DMS114 treated with DMSO at 0.1 percent for 48 hours (cell line): Measurements from ENCODE around the gene PSME1.
A peak's percentile ranks its signal among the peaks of the same experiment; 100 is the strongest.

Source experiments
- DNase-seq: peaks from one replicate; lab custom pipeline; 2025; ENCODE audit not compliant: unreplicated experiment; lab: John Stamatoyannopoulos, UW

Gene PSME1

GRCh38 chr14:24129410-24129998, 6.5 kb upstream of the PSME1 start:
- DNase-seq: no peak

- DNase-seq: no peak
These were observed 5.6 kb upstream of the PSME1 start, which contains the start of gene FITM1 for GRCh38 chr14:24130380-24130716. TSS of gene FITM1 (plus strand) at chr14:24130659. CDS start at chr14:24131564, 905 bp downstream.

GRCh38 chr14:24130717-24131548, 5.1 kb upstream of the PSME1 start:
- DNase-seq: no peak

GRCh38 chr14:24131549-24131966, 4.4 kb upstream of the PSME1 start:
- DNase-seq: no peak

GRCh38 chr14:24132061-24132685, 3.8 kb upstream of the PSME1 start:
- no peak for DNase-seq

- DNase-seq: no peak
These were observed 3.0 kb upstream of the PSME1 start for GRCh38 chr14:24132976-24133375.

GRCh38 chr14:24133735-24134134, 2.3 kb upstream of the PSME1 start:
- DNase-seq: no peak

GRCh38 chr14:24135584-24135833, 485 bp upstream of the PSME1 start:
- DNase-seq: no peak

GRCh38 chr14:24136684-24137528, 912 bp downstream of the PSME1 start:
- no peak for DNase-seq

GRCh38 chr14:24137529-24138395, 1.8 kb downstream of the PSME1 start:
- DNase-seq: no peak

GRCh38 chr14:24138396-24139271, 2.6 kb downstream of the PSME1 start:
- DNase-seq: no peak

- DNase-seq: no peak
These were observed 3.4 kb downstream of the PSME1 start for GRCh38 chr14:24139272-24139934.

GRCh38 chr14:24141097-24141880, 5.3 kb downstream of the PSME1 start, which contains the start of gene EMC9:
TSS of gene EMC9 (minus strand) at chr14:24141591. CDS start at chr14:24141304, 287 bp downstream.
- peak; percentile 98 for DNase-seq

- no peak for DNase-seq
These were observed 7.5 kb downstream of the PSME1 start for GRCh38 chr14:24143511-24143910.

- no peak for DNase-seq
These were observed 8.5 kb downstream of the PSME1 start for GRCh38 chr14:24144451-24144850.

GRCh38 chr14:24145219-24145618, 9.2 kb downstream of the PSME1 start:
- no peak for DNase-seq

GRCh38 chr14:24145690-24146452, 9.9 kb downstream of the PSME1 start:
- DNase-seq: no peak
